Measurements from ENCODE around the gene PIMREG.
"Not testable (repeated sequence)": the region's sequence is repeated elsewhere in the genome, so short reads cannot be mapped to it uniquely, and the experiment has no call there.

The PIMREG gene

DNA sequence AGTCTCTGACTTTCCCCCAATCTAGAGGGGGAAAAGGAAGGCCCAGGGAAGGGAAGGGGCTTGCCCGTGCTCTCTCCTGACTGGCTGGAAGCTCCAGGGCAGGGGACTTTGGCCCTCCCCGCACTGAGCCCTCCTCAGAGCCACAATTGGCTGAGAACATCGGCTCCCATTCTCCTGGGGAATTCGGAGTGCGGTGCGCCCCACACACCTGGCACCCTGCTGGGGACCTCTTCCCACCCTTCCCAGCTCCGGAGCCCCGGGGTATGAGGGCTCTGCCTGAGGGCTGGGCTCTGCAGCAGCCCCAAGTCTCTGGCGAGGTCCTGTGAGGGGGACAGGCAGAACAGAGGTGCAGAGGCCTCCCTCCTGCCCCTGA is 36.0 kb downstream of the PIMREG start:
- no peak for DNase-seq

DNA sequence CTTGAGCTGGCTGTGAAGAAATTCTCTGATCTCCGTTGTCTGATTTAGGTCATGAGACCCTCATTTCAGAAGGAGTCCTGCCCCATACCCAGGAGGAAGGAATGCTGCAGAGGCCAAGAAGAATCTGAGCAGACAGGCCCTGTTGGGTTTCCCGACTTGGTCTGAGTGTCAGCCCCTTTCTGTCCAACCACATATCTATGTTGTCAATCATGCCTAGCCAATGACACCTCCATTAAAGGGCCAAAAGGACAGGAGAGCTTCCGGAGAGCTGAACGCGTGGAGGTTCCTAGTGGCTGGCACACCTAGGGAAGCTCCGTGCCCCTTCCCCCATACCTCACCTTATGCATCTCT is 37.8 kb downstream of the PIMREG start:
- no peak for DNase-seq

DNA sequence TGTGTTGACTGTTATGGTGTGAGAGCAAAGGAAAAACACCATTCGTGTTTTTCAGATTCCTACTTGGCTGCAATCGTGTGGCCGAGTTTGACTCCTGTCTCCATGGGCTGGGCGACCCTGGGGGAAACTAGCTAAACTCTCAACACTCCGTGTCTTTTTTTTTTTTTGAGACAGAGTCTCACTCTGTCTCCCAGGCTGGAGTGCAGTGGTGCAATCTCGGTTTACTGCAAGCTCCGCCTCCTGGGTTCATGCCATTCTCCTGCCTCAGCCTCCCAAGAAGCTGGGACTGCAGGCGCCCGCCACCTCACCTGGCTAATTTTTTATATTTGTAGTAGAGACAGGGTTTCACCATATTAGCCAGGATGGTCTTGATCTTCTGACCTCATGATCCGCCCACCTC is 38.5 kb downstream of the PIMREG start:
- DNase-seq: not testable (repeated sequence)

DNA sequence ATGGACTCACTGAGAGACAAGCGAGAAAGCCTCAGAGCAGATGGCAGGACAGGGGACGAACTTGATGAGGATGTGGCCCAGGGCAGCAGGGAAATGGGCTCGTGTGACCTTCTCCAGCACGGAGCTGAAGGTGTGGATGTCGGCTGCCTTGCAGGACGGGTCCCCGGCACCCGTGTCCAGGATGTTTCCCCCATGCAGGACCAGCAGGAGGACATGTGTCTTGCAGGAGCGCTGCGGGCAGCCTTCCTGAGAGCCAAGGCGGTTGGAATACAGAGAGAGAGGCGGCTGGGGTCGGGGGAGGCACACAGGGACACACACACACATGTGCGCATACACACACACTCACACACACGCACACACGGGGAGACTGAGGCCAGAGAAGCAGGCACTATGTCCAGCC is 39.3 kb downstream of the PIMREG start:
- no peak for DNase-seq

DNA sequence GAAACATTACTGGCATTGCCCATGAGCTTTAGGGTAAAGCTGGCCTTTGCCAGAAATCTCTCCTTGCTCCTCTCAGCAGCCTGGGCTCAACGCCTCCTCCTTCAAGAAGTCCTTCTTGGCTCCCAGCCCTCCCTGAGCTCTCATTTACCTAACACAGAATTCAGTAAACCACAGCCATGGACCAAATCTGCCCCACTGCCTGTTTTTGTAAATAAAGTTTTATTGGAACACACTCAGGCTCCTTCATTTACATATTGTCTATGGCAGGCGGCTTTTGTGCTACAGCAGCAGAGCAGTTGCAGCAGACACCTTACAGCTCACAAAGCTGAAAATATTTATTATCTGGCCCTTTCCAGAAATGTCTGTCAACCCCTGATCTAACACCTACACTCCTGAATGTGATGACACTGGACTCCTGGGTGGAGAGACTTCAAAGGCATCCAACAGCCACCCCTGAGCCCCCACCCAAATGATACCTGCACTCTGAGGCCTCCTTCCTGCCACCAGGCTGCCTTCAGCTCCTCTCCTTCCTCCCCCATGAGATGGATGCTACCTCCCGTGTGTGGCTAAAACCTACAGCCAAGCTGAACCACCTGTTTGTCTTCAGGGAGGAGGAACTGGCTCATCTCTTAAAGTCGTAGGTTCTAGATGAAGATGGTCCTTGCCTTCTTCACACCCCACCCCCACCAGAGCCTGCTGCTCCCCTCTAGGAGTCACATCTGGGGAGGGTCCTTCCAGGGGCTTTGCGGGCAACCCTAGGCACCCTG is 41.6 kb downstream of the PIMREG start:
- DNase-seq: no peak

DNA sequence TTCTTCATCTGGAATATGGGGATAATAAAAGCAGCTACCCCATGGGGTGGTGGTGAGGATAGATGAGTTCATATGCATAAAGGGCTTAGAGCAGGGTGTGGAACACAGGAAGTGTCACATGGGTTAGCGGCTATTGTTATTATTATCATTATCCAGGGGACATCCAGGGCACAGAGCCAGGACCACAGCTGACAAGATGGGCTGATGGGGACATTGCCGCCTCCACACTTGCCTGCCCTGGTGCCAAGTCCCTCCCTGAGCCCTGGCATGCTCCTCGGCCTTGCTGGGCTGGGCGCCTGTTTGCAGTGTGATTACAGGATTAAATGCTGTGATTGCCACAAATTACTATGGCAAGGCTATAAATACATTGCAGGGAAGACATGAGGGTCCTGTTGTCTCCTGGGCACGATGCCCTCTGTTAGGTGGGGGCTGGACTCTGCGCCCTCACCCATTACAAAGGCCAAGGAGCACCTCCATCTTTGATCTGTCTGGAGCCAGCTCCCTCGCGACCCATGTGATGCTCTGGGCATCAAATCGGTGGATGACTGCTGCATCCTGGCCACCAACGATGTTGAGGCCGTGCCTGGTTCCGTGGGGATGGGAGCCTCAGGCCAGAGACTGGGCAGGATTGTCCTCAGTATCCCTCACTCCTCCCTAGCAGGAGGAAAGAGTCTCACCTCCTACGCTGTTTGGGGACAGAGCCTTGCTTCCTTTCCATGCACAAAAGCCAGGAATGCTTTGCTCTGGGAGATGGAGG is 43.2 kb downstream of the PIMREG start:
- DNase-seq: no peak

DNA sequence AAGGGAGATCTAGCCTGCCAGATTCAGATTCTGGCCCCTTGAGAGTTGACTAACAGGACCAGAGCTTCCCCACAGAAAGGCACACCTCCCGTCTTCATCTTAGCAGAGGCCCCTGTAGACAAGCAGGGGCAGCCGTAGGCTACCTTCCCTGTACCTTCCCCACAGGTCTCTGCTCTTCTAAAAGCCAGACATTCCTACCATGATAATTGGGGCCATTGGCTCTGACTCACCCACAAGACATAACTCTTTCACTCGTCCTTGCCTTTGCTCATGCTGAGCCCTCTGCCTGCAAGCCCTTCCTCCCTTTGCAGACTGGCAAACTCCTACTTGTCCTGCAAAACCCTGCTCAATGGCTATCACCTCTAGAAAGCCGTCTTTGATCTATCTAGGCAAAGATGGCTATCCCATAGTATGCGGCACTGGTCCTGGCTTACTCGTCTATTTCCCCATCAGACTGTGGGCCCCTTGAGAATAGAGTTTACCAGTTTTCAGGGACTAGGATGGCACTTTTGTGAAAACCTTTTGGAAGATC is 43.8 kb downstream of the PIMREG start:
- no peak for DNase-seq

DNA sequence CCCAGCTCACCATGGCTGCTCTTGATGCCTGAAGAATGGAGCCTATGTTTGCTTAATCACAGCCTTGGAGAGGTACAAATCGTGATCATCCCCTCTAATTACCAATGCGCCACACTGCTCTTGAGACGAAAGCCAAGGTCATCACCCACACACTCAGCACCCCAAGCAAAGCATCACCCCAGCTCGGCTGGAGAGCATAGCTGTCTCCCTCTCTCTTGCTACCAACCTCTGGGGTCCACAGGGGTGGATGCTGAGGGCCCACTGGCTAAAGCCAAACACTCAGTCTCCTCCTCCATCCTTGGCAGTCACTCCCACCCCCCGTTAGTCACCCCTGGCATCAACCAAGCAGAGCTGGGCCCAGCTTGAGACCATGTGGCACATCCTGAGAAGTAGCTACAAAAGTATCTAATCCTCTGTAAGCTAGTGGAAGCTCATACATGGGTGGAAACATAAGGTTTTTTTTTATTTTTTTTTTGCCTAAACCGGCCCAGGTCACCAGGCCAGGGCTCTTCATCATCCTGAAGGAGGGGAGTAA is 44.8 kb downstream of the PIMREG start:
- DNase-seq: no peak

DNA sequence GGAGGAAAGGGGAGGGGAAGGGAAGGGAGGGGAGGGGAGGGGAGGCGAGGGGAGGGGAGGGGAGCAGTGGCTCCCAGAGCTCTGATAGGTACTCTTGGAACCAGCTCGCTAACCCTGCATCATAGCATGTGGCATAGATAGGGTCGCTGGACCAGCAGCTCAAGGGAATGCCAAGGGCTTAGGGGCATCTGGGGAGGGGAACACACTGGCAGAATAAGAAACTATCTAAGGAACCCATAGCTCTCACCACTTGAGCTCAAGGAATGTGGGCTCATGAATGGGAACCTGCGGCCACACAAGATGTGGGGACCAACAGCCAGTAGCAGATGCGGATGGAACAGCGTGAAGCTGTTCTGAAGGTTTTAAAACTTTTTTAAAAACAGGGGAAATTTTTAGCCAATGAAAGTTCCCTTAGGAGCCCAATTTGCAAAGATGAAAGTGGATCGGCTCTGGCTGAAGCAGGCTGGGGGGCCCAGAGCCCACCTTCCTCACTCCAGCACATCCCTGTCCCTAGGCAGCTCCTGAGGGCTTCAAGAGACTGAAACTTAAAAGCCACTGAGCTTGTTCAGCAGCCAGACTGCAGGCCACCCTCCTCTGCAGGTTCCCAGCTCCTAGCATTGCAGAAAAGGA is 46.9 kb downstream of the PIMREG start:
- no peak for DNase-seq

DNA sequence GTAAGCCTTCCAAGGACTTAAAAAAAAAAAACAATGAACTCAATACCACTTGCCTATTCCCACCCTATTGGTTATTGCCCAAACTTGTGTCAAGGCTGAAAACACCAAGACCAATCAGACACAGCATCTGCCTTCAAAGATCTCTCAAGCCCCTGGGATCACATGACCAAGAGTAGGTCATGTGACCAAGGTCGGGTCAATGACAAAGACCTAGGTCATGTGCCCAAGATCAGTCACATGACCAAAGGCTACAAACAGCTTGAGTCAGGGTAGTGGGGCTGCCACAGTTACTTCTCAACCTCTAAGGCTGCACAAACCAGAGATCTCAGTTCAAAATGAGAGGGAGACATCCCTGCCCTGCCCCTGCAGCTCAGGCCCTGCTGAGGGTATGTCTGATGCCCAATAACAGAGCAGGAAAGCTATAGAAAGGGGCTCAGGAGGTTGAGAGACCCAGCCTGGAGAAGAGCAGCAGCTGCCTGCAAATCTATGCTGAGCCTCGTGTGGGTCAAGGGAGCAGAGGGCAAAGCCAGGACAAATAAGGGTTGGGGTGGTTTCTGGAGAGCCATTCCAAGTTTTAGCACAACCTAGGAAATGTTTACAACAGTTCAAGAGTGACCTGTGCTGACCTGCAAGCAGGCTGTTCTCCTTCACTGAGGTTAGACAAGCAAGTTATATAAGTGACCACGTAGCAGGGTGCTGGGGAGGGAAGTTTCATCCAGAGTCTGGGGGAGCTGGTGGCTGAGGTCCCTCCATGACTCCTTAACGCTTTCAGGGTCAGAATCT is 48.8 kb downstream of the PIMREG start:
- DNase-seq: no peak

DNA sequence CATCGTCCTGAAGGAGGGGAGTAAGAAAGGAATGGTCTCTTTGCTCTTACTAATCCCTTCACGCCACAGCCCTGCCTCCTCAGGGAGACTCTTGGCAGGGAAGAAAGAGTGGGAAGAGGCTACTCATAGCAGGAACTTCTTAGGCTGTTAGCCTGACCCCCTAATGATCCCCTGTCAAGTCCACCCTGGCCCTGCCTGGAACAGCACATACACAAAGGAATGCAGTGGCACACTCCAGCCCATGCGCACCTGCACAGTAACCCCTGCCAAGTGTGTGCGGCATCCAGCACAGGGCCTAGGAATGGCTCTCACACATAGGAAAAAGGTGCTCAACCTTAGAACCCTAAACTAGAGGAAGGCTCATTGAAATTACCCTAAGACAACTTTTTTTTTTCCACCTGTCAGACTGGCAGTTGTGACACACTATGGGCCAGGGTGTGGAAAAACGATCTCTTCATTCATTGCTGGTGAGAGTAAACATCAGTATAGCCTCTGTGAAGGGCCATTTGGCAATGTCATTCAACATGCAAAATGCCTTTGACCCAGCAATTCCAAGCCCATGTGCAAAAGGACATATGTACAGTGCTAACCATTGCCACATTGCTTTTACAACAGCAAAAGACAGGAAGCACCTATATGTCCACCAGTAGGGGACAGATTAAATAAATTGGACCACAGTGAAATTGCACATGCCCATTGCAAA is 50.1 kb downstream of the PIMREG start:
- no peak for DNase-seq

DNA sequence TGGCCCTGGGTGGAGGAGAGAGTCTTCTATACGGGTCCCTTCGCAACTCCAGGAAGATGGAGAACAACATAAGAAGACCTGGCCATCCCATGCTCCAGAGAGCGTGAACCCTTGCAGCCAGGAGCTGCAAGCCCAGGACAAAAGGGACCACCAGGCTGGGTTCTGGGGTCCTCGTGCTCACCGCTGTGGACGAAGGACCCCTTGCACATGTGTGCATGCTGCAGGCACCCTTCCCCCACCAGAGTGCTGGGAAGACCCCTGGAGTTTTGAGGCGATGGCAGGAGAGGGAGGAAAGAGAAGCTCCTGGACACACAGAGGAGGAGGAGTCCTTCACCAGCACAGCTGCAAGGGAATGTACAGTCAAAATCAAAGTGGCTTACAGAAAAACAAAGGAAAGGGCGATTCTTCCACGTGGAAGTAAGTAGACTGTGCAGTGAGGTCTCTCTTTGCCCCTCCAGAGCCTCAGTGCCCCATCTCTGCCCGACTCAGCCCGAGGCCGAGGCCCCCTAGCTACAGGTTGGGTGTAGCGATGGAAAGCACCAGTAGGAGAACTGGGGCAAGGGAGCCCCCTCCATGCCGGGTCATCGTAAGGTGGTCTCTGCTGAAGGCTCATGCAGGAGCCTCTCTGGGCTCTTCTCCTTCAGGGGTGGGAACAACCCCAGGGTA is 51.3 kb downstream of the PIMREG start:
- DNase-seq: no peak

DNA sequence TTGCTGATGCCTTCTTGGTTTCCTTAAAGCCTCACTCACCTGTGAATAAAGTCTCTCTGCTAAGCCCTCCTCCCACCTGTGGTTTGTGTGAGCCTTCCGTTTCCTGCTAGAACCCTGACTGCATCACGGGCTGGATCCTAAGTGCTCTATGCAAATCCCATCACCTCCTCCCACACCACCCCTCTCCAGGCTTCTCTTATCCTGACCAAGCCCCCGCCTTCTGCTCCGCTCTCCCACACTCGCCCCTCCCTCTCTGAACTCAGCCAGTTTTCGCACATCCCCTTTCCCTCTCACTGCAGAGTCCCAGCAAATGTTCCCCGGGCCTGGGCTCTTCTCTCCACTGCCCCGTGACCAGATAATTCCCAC is 51.8 kb downstream of the PIMREG start:
- no peak for DNase-seq

DNA sequence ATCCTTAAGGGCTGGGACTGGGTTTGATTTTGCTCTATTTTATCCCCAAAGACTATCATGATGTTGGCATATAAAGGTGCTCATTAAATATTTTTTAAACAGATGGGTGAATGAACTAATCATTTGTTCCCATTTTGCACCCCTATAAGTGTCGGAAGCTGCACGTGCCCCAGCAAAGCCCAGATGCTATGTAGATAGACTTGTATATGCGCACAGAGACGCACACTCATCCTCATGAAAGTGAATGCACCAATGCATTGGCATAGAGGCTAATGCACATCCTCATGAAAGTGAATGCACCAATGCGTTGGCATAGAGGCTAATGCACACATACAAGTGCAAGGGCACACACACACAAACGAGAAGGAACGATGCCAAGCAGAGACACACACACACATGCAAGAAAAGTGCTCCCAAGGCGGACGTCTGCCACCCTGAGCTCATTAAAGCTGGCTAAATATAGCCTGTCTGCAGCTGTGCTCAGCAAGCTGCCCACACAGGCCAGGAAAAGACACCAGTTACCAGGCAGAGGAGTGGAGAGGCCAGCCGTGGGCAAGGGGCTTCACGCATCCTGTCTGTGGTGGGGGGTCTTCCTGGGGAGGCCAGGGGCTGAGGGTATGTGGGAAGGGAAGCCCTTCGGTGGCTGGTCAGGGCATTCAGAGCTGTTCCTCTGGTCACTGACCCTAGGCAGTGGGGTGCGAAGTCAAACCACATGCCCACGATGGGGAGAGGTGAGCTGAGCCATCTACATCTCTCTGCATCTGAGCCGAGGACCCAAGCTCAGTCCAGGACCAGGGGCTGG is 52.6 kb downstream of the PIMREG start:
- DNase-seq: no peak

DNA sequence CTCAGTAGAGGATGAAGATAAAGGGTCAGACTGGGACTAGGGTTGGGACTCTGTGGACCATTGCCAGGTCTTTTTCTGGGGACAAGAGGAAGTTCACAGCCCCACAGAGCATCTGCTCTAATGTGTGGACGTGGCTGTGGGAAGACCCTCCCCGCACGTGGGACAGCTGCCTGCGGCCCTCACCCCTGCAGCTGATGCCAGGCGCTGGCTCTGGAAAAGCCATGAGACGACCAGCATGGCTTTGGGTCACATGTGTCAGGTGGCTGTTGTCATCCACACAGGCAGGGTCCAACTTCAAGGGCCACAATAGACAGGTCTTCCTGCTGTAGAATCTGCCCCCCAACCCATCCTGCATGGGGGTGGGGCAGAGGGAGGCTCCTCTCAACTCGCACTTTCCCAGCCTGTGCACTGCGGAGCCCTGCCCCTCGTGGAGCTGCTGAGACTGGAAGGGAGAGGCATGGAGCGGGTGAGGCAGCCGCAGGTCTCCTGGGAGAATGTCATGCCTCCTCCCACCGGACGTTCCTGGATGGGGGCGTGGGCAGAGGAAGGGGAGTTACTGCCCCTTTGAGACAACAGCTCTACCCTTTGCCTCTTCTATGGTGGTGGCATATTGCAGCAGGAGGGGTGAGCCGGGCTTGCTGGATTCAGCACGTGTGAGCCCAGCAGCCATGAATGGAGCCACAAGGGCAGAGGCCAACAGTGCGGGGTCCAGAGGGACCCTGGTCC is 53.4 kb downstream of the PIMREG start:
- DNase-seq: no peak

DNA sequence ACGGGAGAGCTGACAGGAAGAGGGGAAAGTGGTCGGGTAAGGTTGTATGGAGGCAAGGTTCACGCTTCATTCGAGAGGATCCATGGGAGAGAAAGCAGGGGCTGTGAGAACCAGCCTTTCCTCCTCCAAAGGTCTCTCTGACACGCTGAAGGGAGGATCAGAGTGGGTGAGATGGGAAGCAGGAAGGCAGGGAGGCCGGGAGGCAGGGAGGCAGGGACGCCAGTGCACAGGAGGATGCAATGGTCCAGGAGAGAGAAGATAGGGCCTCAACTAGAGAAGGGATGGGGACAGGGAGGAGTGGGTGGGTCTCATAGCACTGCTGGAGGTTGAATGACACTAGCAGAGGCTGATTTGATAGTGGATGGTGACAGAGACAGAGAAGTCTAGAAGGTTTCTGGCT is 54.1 kb downstream of the PIMREG start:
- no peak for DNase-seq

DNA sequence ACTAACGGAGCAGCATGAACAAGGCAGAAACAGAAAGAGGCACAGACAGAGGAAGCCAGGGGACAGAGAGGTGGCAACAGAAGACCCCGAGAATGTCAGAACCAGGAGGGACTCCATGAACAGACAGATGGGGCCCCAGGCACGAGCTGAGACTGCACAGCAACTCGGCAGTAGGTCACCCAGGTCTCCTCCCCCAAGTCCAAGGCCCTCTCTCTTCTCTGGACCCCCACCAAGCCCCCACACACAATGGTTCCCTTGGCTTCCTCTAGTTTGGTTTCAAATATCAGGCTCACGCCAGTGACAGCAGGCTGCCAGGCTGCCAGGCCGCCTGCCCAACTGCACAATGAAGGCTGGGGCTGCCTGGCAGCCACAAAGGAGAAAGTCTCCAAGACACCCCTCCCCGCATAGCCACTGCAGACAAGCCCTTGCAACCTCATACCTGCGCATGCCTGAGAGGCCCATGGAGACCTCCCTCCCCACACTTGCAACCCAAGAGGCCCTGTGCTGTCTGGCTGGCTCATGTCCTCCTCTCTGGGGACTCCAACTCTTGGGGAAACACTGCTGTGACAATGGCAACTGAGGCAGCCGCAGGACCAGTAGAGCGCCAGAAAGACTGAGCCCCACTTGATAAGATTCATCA is 54.8 kb downstream of the PIMREG start:
- no peak for DNase-seq

All from T-helper 9 cell (primary cell).